Neural progenitor cell (in vitro differentiated cells): ENCODE results near the gene CDC20B. TPM values are rescaled to one million over a fixed set of nuclear protein-coding genes. Genes with fewer than 3 reads are reported as not detected.

Source experiments
- DNase-seq: peaks from one replicate; pipeline ENCODE4 v3.0.0-alpha.2; 2016; ENCODE audit warnings: low spot score
- H2AFZ ChIP-seq: fragments of 200-600 bp; sonication (generic); replicated peaks from 2 replicates; pipeline ENCODE4 v1.6.1; 2016; ENCODE audit warnings: antibody characterized with exemption
- H3F3A ChIP-seq: fragments of 200-600 bp; sonication (generic); 2 replicates; pipeline ENCODE4 v1.6.1; 2016; ENCODE audit warnings: antibody characterized with exemption, low read depth
- H3K27ac ChIP-seq: fragments of 200-600 bp; sonication (generic); 2 replicates; pipeline ENCODE4 v1.5.1; 2016; ENCODE audit warnings: mild to moderate bottlenecking
- H3K27me3 ChIP-seq: fragments of 200-600 bp; sonication (generic); 2 replicates; pipeline ENCODE4 v1.6.1; 2016; ENCODE audit warnings: mild to moderate bottlenecking, moderate library complexity
- H3K36me3 ChIP-seq: fragments of 200-600 bp; sonication (generic); 2 replicates; pipeline ENCODE4 v1.5.1; 2016
- H3K4me1 ChIP-seq: fragments of 200-600 bp; sonication (generic); 2 replicates; pipeline ENCODE4 v1.6.1; 2016; ENCODE audit warnings: mixed run types
- H3K4me2 ChIP-seq: fragments of 200-600 bp; sonication (generic); 2 replicates; pipeline ENCODE4 v1.6.1; 2016
- H3K4me3 ChIP-seq: fragments of 200-600 bp; sonication (generic); 2 replicates; pipeline ENCODE4 v1.5.1; 2016
- H3K79me2 ChIP-seq: fragments of 200-600 bp; sonication (generic); 2 replicates; pipeline ENCODE4 v1.6.1; 2016; ENCODE audit warnings: low read depth
- H3K9ac ChIP-seq: fragments of 200-600 bp; sonication (generic); 2 replicates; pipeline ENCODE4 v1.6.1; 2016
- H3K9me3 ChIP-seq: fragments of 200-600 bp; sonication (generic); 2 replicates; pipeline ENCODE4 v1.5.1; 2016; ENCODE audit warnings: low read depth
- H4K20me1 ChIP-seq: fragments of 200-600 bp; sonication (generic); 2 replicates; pipeline ENCODE4 v1.6.1; 2016; ENCODE audit warnings: low read depth
- H3K27ac Mint-ChIP-seq: 3 replicates; pipeline ENCODE4 v1.8.0; 2021; ENCODE audit warnings: mixed read lengths
- H3K27me3 Mint-ChIP-seq: 2 replicates; pipeline ENCODE4 v1.8.0; 2022; ENCODE audit warnings: low read depth, mild to moderate bottlenecking, inconsistent platforms, moderate library complexity, mixed read lengths; ENCODE audit not compliant: insufficient read depth
- H3K36me3 Mint-ChIP-seq: 3 replicates; pipeline ENCODE4 v1.8.0; 2021; ENCODE audit warnings: mixed read lengths
- H3K4me1 Mint-ChIP-seq: 3 replicates; pipeline ENCODE4 v1.8.0; 2021; ENCODE audit warnings: mixed read lengths
- H3K4me3 Mint-ChIP-seq: 3 replicates; pipeline ENCODE4 v1.8.0; 2021; ENCODE audit warnings: mild to moderate bottlenecking, moderate library complexity, mixed read lengths
- H3K9me3 Mint-ChIP-seq: 3 replicates; pipeline ENCODE4 v1.8.0; 2020; ENCODE audit warnings: mixed read lengths
- EZH2 ChIP-seq: fragments of 200-600 bp; sonication (generic); IDR thresholded peaks from 2 replicates; pipeline ENCODE4 v1.6.1; 2017; ENCODE audit warnings: antibody characterized with exemption, mild to moderate bottlenecking, moderate library complexity
- EZH2phosphoT487 ChIP-seq: fragments of 200-600 bp; sonication (generic); IDR thresholded peaks from 2 replicates; pipeline ENCODE4 v1.6.1; 2017; ENCODE audit warnings: antibody characterized with exemption
- total RNA-seq: library from RNA; depleted of rRNA; stranded (reverse); fragments of >200 nt; gene quantifications from 2 replicates; pipeline ENCODE4 v1.2.3, GENCODE V29; 2015; ENCODE audit warnings: low replicate concordance
- TF ChIP-seq, protein P1 (sequence below): fragments of 200-600 bp; sonication (generic); IDR thresholded peaks from 2 replicates; pipeline ENCODE4 v1.5.1; 2017; ENCODE audit warnings: antibody characterized with exemption, mild to moderate bottlenecking

Gene CDC20B
- total RNA-seq, 1 donor from 2014 or later, result not detected

DNA sequence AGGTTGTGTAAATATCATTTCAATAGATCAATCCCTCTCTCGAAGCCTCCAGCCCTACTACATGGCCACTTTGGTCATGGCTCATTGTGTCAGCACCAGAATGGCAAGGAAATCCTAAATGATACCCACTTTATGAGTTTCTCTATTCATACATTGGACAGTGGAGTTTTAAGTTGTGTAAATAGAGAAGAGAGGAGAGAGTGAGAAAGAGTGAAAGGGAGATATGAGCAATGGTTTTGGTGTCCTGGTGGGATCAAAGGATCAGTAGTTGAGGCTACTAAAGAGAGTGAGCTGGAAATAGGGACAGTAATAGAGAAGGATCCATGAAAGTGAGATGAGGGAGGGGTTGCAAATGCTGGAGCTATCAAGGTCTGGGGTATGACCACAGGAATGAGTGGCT, 102.0 kb downstream of the CDC20B start:
- no peak overlapping the region for H3K9ac ChIP-seq
- Mint-ChIP-seq H3K36me3 (no peaks in the 10 kb centered on the region), H3K4me3 (no peak overlapping the region), H3K27ac (no peak overlapping the region), H3K27me3 (peaks cover 4% of the 10 kb centered on the region), H3K9me3 (no peaks in the 10 kb centered on the region), H3K4me1 (peaks cover 3% of the 10 kb centered on the region)
- no peak for DNase-seq
- peaks cover 7% of the 10 kb centered on the region for H3K4me1 ChIP-seq
- no peaks in the 10 kb centered on the region for H3K79me2 ChIP-seq
- H4K20me1 ChIP-seq, result no peaks in the 10 kb centered on the region
- no peak for TF ChIP-seq EZH2
- no peak for TF ChIP-seq EZH2phosphoT487
- TF ChIP-seq, protein P1, sequence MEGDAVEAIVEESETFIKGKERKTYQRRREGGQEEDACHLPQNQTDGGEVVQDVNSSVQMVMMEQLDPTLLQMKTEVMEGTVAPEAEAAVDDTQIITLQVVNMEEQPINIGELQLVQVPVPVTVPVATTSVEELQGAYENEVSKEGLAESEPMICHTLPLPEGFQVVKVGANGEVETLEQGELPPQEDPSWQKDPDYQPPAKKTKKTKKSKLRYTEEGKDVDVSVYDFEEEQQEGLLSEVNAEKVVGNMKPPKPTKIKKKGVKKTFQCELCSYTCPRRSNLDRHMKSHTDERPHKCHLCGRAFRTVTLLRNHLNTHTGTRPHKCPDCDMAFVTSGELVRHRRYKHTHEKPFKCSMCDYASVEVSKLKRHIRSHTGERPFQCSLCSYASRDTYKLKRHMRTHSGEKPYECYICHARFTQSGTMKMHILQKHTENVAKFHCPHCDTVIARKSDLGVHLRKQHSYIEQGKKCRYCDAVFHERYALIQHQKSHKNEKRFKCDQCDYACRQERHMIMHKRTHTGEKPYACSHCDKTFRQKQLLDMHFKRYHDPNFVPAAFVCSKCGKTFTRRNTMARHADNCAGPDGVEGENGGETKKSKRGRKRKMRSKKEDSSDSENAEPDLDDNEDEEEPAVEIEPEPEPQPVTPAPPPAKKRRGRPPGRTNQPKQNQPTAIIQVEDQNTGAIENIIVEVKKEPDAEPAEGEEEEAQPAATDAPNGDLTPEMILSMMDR, result no peak
- H3K4me2 ChIP-seq, result no peak overlapping the region
- no peaks in the 10 kb centered on the region for H3K9me3 ChIP-seq
- H3K27me3 ChIP-seq, result no peaks in the 10 kb centered on the region
- H3F3A ChIP-seq, result no peaks in the 10 kb centered on the region
- no peak overlapping the region for H3K27ac ChIP-seq
- H3K36me3 ChIP-seq, result no peaks in the 10 kb centered on the region
- no peak overlapping the region for H2AFZ ChIP-seq
- no peak overlapping the region for H3K4me3 ChIP-seq

- H3K27me3 Mint-ChIP-seq, result peaks cover 4% of the 10 kb centered on the region
- no peak overlapping the region for H3K4me3 Mint-ChIP-seq
- Histone ChIP-seq H3K27me3 (no peaks in the 10 kb centered on the region), H3K36me3 (no peaks in the 10 kb centered on the region), H2AFZ (no peak overlapping the region), H3K4me3 (no peak overlapping the region), H4K20me1 (no peaks in the 10 kb centered on the region), H3F3A (no peaks in the 10 kb centered on the region), H3K4me2 (no peak overlapping the region), H3K27ac (no peak overlapping the region), H3K9me3 (no peaks in the 10 kb centered on the region), H3K79me2 (no peaks in the 10 kb centered on the region), H3K4me1 (peaks cover under 1% of the 10 kb centered on the region), H3K9ac (no peak overlapping the region)
- TF ChIP-seq EZH2phosphoT487 (no peak), EZH2 (no peak)
- TF ChIP-seq, protein P1, result no peak
- peaks cover 3% of the 10 kb centered on the region for H3K4me1 Mint-ChIP-seq
- H3K27ac Mint-ChIP-seq, result no peak overlapping the region
- peaks cover 5% of the 10 kb centered on the region for H3K9me3 Mint-ChIP-seq
- H3K36me3 Mint-ChIP-seq, result peaks cover 2% of the 10 kb centered on the region
- no peak for DNase-seq
These were observed 106.7 kb downstream of the CDC20B start for GRCh38 chr5:55066277-55066676.

- Histone ChIP-seq H3K27me3 (no peaks in the 10 kb centered on the region), H3F3A (no peaks in the 10 kb centered on the region), H3K9ac (no peak overlapping the region), H3K27ac (no peak overlapping the region), H3K4me3 (no peak overlapping the region), H3K36me3 (no peaks in the 10 kb centered on the region), H3K79me2 (no peaks in the 10 kb centered on the region), H2AFZ (no peak overlapping the region), H4K20me1 (no peaks in the 10 kb centered on the region), H3K4me2 (no peak overlapping the region), H3K9me3 (no peaks in the 10 kb centered on the region), H3K4me1 (no peaks in the 10 kb centered on the region)
- no peak for DNase-seq
- Mint-ChIP-seq H3K4me3 (no peak overlapping the region), H3K9me3 (peaks cover 5% of the 10 kb centered on the region), H3K27ac (no peak overlapping the region), H3K36me3 (peaks cover 2% of the 10 kb centered on the region), H3K27me3 (no peaks in the 10 kb centered on the region), H3K4me1 (no peaks in the 10 kb centered on the region)
- TF ChIP-seq EZH2 (no peak), EZH2phosphoT487 (no peak)
- TF ChIP-seq, protein P1, result no peak
These were observed 108.5 kb downstream of the CDC20B start for GRCh38 chr5:55064523-55064922.
